ENCODE measurements around the gene LEF1.

Gene LEF1

DNA sequence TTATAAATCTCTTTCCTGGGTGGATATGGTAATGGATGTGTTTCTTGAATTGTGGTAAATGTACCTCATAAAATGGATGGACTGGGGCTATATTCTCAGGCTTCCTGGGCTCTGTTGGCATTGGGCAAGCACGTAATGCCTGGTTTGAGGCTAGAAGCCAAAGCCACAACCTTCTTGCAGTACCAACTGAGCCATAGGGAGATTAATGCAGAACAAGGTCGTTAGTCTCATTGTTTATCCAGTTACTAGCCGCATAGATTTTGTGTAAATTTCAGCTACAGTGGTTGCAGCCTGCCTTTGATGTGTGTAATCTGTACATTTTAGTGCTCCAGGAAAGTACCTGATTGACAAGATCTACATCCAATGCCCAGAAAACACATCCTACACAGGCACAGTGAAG is 7.2 kb upstream of the LEF1 start:
- DNase-seq (ENCODE audit: low read depth, low spot score), result no peak

DNA sequence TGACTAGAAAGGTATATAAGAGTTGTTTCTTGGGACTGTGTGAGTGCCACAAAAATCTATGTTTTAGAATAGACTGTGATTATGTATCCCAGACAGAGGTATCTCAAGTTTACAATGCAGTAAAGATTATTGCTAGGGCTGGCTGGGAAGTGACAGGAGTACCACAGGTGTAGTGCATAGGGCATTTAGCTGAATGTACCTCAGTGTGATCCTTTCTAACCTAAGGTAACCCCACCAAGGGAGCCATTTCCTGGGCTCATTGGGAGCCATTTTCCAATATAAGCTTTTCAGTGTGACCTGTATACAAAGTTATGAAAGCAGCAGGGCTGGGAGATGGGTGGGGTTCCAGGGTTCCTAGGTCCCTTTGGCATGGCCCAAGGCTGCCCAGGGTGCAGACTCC is 6.1 kb upstream of the LEF1 start:
- no peak for DNase-seq (ENCODE audit: low read depth, low spot score)

DNA sequence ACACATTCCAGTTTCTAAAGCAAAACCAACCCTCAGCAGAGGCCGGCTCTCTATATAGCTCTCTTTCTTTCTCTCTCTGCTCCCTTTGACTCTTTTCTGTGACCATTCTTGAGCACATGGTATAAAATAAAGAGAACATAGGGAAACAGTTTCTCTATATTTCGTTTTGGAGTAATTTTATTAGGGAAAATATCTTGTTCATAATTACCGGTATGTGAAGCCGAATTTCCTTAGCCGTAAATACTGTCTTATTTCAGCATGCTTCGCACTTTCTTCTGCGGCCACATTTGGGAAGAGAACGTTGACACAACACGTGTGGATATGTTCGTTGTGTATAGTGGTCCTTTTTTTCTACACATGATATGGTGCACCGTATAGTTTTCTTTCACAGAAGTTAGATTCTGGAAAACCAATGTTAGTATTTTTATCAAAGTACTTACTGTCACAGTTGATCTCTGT is 4.9 kb upstream of the LEF1 start:
- DNase-seq (ENCODE audit: low read depth, low spot score), result no peak

DNA sequence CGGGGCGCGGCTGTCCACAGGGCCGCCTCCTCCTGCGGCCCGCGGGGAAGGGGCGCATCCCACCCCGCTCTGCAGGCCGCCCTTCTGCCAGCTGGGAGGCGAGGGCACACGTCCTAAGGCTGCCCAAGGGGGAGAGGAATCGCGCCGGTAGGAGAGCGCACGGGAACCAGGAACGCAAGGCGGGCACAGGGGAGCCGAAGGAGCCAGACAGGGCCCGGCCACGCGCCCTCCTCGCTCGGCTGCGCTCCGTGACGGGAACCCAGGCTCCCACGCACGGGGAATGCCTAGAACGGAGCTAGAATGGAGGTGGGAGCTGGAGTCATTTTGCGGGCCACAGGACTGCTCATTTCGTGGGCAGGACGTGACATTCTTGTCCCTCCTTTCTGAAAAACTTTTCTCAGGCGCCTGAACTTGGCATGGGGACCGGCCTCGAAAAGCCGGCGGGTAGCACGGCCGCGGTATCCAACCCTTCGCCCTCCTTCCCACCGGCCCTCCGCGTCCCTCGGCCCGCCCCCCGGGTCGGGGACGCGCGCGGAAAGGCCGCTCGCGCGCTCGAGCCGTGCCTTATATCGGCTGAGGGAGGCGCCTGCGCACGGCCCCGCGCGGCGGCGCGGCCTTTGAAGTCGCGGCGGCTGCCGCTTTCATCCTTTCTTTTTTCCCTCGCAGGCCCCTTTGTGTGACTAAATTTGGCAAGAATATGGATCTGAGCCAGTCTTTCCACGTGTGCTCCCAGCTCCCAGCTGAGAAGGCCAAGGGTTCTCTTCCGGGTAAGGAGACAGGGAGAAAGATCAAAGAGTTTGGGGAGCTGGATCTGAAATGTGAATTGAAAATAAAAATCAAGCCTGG is 4.2 kb upstream of the LEF1 start:
- DNase-seq (ENCODE audit: low read depth, low spot score), result no peak

DNA sequence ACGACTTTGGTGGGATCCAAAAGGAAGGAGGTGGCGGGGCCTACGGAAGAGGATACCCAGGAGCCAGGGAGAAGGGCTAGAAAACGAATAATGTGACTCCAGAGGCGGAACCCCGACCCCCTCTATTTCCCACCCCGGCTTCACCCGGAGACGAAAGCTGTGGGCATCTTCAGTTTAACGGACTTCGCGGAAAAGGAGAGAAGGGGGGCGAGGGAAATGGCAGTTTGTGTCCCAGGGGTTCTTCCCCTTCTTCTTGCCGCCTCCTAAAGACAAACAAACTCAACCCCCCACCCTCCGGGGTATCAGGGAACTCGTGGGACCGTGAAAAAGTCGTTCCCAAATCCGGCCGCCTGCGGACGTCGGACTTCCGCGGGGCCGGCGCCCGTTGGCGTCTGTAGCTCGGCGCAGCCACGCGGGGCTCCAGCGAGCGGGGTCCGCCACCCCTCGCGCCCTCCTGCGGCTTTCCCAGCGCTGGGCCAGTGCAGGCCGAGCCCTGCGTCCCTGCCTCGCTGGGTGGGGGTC is 3.6 kb upstream of the LEF1 start:
- no peak for DNase-seq (ENCODE audit: low read depth, low spot score)

DNA sequence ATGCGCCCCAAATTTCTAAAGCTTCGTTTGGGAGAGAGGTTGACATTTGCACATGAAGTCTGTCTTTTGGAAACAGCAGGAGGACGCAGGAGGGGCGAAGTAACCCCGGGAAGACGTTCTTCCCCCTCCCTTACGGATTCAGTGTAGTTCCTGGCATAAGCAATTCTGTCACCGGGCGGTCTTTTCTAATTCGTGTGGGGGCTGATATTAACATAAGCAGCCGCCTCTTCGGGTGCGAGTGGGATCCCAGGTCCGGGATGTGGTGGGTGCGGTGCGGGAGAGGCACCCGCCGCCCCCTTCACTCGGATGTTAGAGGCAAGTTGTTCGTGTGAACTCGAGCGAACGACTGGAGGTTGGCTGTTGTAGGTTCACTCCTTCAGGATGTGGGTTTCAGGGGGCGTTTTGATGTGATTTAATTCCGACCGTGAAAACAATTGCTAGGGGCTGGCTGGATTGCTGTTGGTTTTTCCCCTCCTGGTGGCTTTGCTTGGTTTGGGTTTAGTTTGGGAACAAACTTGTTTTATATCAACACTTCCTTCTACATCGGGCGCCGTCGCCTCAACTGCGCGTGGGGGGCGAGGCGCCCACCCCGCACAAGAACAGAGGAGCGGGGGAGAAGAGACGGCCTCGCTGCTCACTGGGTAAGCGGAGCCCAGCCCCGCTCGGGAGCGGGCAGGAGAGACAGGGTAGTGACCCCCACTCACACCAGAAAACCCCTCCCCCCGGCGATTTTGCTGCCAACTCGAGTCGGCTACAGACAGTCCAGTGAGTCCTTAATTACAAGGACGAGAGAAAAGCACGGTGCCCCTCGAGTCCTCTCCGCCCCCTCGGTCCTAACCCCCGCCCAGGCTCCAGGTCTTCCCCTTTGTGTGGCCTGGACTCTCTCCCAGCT is 2.9 kb upstream of the LEF1 start:
- no peak for DNase-seq (ENCODE audit: low read depth, low spot score)

DNA sequence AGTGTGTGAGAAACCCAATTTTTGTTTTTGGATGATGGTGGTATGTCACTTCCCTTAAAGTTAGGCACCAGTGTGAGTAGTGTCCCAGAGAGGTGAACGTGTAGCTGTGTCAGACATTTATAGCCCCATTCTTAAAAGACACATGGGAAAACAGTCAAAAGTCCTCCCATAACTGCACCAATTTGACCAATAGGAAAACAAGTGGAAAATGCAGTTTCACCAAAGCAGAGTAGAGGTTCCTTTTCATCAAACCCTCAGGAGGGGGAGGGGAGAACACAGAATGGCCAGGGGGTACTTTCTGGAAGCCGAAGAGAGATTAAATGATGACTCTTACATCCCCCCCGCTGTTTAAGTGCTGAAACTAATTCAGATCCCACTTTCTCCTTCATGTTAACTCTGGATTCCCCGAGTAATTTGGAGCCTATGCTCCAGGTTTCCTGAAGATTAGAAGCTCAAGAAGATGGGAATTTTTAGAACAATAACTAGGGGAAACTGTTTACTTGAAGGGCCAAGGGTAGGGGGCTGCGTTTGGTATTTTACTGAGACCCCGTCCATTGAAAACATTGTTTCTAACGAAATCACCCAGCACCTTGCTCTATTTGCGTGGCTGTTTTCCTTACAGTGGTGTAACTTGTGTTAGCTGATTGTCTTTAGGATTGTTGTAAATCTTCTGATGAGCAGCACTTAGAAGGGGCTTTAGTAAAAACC is 2.1 kb upstream of the LEF1 start:
- DNase-seq (ENCODE audit: low read depth, low spot score), result no peak

DNA sequence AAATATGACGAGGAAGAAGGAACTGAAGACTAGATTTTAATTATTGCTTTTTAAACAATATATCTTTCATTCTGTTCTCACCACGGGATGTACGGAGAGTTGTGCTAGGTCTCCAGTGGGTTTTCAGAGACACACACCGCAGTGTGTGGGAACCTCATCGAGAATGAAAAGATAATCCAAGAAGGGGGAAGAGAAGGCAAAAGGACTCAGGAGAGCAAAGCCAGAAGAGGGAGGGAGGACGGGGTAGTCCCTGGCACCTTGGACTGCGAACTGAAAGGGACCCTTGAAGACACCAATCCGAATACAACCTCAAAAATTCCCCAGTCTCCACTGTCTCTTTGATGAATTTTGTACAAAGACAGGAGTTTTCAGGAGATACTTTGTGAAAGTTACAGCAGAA is 932 bp upstream of the LEF1 start:
- DNase-seq (ENCODE audit: low read depth, low spot score), result no peak

DNA sequence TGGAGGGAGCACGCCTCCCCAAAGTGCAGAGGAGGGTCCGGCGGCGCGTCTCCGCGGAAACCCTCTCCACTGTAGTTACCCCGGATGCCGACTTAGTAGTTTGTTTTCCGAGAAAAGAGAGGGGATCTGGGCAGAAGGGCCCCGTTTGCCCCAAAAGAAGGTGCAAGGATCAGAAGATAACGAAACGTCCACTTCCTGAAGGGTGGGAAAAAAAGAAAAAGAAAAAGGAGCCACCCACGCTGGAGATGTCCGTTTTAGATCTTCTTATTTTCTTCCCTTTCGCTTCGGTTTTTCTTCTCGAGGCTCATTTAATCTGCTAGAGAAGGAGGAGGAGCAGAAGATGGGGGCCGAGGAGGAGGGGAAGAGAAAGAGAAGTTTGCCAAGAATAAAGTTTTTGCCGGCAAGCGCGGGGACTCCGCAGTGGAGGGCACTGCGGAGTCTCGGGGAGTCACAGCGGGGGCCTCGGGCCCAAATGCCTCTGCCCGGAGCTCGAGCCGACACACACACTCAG is 517 bp downstream of the LEF1 start:
- no peak for DNase-seq (ENCODE audit: low read depth, low spot score)

DNA sequence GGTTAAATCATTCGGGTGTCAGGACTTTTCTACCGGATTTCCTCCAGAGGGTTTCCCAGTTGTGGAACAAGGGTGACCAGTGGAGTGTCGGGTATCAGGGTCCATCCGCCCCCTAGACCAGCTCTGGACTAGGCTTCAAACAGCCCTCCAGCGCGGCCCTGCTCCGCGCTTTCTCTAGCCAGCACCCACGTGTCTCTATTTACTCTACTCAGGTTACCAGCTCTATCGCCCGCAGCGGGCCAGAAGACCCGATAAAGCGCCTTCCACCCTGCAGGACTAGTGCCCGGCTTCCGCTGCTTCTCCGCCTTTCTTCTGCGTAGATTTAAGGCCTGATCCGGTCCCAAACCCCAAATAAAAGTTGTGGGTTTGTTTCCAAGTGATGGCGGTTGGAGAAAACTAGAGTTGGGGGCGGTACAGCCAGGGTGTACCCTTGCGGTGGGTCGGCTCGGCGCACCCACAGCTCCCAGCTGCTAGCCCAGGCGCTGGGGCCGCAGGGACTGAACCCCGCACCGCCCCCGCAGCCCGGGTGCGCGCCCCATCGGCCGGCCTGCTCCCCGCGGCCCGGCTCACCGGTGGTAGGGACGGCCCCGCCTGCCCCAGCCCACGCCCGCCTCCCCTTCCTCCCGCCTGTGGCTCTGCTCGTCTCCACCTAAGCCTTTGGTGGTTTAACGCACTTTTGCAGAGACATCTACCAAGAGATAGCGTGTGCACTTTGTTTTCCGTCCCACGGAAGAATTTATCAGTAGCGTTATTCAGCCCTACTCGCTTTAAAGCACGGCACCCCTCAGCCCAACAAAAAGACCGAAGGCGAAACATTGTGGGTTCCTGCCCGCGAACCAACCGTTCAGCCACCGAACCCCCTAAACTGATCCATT is 2.1 kb downstream of the LEF1 start:
- DNase-seq (ENCODE audit: low read depth, low spot score), result peak; percentile 44

DNA sequence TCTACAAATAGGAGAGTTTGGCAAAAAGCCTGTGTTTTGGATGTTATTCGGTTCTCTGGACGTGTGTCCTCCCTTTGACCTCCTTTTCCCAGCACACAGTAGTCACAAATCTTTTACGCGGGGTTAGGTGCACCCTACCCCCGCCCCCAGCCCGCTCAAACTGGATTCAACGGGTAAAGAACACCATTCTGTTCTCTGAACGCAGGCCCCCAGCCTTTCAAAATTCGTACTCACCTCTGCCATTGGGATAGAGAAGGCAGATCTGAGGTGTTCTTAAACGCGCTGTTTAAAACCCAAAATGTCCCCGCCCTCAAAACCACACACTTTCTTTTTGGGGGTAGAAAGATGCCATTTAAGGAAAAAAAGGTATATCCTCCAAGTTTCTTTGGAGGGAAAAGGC is 2.7 kb downstream of the LEF1 start:
- DNase-seq (ENCODE audit: low read depth, low spot score), result peak; percentile 15

DNA sequence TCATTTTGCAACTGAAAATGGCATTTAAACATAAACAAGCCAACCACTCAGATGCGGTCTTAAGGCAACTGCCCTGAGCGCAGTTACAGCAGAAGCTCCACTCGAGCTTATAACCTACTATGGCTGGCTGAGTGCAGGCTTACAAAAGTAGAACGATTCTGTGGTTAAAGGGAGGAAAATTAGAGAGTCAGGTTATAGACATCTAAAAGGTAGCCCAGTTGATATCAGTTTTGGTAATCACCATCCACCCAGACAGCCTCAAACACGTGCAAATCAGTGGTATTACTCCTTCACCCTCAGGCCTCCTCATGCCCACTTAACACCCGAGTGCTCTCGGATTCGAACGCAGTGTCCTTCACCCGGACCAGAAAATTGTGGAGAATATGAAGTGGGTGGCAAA is 3.1 kb downstream of the LEF1 start:
- DNase-seq (ENCODE audit: low read depth, low spot score), result no peak

DNA sequence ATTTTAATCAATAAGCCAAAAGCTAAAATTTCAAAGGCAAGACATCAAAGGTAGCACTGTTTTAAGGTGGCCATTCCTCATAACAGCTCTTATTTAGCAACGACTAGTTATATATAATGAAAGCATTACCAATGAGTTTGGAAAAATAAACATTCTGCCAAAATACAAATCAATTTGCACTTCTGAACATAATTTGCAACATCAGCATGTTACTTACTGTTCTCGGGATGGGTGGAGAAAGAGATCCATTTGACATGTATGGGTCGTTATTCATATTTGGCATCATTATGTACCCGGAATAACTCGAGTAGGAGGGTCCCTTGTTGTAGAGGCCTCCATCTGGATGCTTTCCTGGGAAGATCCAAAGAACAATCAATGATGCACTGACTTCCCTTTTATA is 5.4 kb downstream of the LEF1 start:
- DNase-seq (ENCODE audit: low read depth, low spot score), result no peak

DNA sequence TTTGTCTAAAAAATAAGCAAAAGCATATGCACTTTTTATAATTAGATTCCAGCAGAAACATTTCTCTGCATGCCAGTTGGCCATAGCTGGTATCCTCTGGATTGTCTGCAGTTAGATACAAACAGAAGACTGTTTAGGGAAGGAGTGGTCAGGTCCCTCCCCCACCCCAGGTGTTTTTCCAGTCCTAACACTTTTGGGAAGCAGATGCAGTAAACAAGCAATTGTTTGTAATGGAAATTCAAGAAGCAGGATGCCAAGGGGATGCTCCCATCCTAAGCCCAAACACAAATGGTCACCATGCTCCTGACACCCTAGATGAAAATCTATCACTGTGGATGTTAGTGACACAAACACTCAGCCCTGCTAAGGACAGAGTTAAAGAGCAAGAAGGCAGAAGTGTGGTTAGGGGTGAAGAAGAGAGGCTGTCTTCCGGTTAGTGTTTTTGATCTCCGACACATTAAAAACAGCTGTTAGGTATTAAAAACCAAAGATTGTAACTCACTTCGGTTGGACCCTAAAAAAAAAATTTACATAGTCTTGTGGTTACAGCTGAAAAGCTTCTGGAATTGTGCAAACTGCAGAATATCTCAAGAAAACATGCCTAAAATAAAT is 7.9 kb downstream of the LEF1 start:
- no peak for DNase-seq (ENCODE audit: low read depth, low spot score)

DNA sequence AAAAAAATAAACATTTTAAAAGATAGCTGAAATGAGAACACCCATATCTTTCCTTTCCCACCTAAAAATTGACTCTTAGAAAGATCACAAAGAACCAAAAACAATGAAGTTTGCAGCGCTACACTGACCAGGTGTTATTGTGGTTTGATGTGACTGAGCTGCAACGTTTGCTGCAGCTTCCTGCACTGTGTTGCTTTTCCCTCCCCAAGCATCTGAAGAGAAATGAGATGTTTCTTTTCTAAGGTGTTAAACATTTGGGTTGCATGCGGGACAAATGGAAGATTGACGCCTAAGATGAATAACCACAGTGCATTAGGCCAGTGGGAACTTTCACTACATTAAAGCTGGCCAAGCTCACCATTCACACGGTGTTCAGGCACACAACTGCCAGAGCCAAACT is 8.9 kb downstream of the LEF1 start:
- DNase-seq (ENCODE audit: low read depth, low spot score), result no peak

DNA sequence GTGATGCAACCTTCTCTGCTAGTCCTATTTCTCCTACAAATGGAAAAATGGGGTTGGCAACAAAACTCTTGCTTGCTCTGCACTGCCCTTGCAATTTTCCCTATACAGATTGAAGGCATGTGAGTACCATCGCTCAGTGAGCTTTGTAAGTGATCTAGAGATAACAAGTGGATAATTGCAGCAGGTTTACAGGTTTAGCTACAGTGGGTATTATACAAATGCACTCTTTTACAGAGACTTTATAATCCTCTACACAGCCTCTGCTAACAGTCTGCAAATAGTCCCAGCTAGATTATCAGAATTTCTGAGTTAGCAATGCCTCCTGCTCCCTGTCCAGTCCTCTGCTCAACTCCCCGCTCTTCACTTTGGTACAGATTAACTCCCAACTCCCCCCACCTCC is 11.1 kb downstream of the LEF1 start:
- no peak for DNase-seq (ENCODE audit: low read depth, low spot score)

DNA sequence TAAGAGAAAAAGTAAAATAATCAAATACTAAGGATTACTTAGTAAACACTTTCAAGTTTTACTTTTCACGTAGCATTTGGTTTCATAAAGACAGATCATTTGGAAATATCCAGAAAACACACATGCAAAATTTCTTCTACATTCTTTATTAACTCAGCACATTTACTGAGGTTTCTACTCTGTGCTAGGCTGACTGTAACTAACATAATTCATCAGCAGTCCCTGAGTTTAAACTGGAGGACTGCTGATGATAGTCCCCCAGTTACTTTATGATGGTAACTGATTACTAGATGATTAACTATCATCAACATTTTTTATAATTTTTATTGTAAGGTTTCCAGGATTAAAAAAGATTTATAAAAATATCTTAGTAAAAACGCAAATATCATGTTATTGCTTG is 12.3 kb downstream of the LEF1 start:
- DNase-seq (ENCODE audit: low read depth, low spot score), result no peak

DNA sequence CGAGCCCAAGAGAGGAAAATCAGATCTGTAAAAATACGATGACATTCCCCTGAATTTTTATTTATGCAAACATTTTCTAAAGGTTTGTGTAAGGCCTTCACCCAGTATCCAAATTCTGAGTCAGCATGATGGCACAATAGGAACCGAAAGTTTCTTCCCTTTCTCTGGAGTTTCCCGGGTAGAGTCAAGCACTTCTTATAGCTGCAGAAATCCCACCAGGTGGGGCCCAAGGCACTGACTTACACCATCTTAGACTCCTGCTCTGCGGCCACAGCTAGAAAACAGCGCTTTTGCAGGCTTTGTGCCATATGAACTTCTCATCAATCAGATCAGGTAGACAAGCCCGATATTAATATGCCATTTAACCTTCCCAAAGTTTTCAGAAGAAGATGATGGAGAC is 13.4 kb downstream of the LEF1 start:
- DNase-seq (ENCODE audit: low read depth, low spot score), result no peak

DNA sequence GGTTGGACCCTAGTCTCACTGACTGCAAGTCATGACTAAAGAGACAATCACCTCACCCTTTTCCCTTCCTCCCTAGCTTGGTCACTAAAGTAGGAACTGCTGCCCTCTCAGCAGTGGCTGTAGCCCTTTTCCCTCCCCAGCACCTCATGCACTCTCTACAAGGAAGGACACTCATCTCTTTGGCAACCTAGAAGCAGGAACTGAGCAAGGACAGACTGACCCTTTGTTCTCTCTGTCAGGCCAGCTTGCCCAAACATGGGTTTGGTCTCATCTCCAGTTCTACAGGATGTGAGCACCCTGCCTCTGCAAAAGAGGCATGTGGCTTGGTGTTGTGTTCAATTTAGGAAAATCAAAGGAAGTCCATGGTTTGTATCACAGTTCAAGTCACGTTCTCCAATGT is 15.8 kb downstream of the LEF1 start:
- DNase-seq (ENCODE audit: low read depth, low spot score), result no peak

Measured in activated CD4-positive, CD25-positive, alpha-beta regulatory T cell treated with anti-CD3 and anti-CD28 coated beads, Interleukin-2, amount 50 U/mL, for 16 hours (primary cell).